Activated CD8-positive, alpha-beta memory T cell treated with anti-CD3 and anti-CD28 coated beads for 36 hours (primary cell): ENCODE measurements around the gene RBM25. TPM values are rescaled to one million over a fixed set of nuclear protein-coding genes. Genes with fewer than 3 reads are reported as not detected.
"Not testable (repeated sequence)": the region's sequence is repeated elsewhere in the genome, so short reads cannot be mapped to it uniquely, and the experiment has no call there.

Experiments used
- CTCF ChIA-PET: fragments of 350-600 bp; sonication (Branson Sonifier 250); formaldehyde crosslinking; loops from one replicate; lab custom pipeline; 2021; ENCODE audit warnings: antibody characterized with exemption; lab: Charles Lee
- POLR2A ChIA-PET: fragments of 350-600 bp; sonication (Branson Sonifier 250); formaldehyde crosslinking; loops from one replicate; lab custom pipeline; 2021; ENCODE audit warnings: antibody characterized with exemption; lab: Charles Lee
- total RNA-seq, 2 experiments: library from RNA; stranded (reverse); gene quantifications; one replicate each; pipeline ENCODE4 v1.2.3, GENCODE V29; 2021

The RBM25 gene
- total RNA-seq, 2 experiments from 2014 or later: 95.0 to 97.7 TPM

- POLR2A ChIA-PET: no interaction called here
- CTCF ChIA-PET: interaction anchor here (0.7 kb wide), 1 partner anchor 10 kb away, joined by 4 read pairs; no protein-coding TSS in a partner anchor
These were observed 87.8 kb downstream of the RBM25 start for GRCh38 chr14:73146111-73146510.

GRCh38 chr14:73149753-73150152, 91.4 kb downstream of the RBM25 start:
- POLR2A ChIA-PET: interaction anchor here (0.7 to 0.9 kb wide), 2 partner anchors 14 to 264 kb away, joined by 3 to 4 read pairs; partner anchors contain the start of gene PSEN1
- CTCF ChIA-PET: no interaction called here

DNA sequence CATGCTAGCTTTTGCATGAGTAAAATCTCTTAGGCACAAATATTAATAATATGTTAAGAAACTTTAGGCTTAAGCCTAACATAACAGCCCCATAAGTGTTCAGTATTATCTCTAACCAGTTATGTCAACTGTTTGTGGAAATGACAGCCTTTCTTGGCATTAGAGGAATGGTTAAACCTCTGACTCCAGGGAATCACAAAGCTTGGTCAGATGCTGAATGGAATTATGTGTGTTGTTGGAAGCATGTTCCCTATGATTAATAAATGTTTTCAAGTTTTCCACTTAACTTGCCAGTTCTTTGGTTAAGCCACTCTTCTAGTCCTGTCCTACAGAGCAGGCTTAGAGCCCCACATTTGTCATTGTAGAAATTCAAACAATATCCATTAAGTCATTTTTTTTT, 94.9 kb downstream of the RBM25 start:
- CTCF ChIA-PET: interaction anchor here (0.6 kb wide), 1 partner anchor 175 kb away, joined by 3 read pairs; no protein-coding TSS in a partner anchor

DNA sequence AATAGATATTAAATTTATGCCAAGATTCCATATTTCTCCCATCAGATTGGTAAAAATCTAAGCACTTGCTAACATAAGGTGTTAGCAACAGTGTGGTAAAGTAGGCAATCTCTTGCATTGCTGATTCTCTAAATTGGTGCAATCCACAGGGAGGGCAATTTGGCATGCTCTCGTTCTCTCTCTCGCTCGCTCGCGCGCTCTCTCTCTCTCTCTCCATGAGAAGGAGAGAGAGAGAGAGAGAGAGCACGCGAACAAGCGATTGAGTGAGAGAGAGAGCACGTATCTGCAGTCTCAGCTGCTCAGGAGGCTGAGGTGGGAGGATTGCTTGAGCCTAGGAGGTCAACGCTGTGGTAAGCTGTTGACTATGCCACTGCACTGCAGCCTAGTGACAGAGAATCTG, 103.9 kb downstream of the RBM25 start:
- ChIA-PET POLR2A (no interaction called here), CTCF (no interaction called here)

More for the DNA sequence above, 94.9 kb downstream of the RBM25 start:
- POLR2A ChIA-PET: no interaction called here

- POLR2A ChIA-PET: no interaction called here
- CTCF ChIA-PET: no interaction called here
These were observed 108.1 kb downstream of the RBM25 start for GRCh38 chr14:73166399-73166798.

DNA sequence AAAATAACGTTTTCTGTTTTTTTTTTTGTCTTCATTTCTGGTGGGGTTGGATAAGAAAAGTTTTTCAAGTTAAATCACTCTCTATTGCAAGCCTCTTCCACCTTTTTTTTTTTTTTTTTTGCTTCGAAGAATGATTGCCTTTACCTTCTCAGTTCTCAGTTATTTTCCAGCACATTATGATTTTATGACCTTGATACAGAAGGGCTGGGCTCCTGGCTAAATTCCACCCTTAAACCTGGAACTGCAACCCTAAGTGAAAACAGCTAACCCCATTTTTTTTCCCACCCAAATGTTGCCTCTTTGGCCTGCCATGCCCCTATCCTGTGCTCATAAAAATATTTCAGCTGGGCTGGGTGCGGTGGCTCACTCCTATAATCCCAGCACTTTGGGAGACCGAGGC, 109.4 kb downstream of the RBM25 start:
- ChIA-PET CTCF (no interaction called here), POLR2A (no interaction called here)

DNA sequence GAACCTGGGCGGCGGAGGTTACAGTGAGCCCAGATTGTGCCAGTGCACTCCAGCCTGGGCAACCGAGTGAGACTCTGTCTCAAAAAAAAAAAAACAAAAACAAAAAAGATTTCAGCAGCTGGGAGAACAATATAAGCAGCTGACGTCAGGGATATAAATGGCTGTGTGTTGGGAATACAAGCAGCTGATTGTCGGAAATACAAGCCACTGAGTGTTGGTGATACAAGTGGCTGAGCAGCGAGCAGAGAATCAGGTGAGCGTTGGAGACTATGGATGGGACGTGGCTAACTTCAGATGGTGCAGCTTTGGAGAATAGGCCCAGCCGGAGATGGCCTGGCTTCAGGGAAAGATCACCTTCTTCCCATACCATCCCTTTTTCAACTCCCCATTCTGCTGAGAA, 109.9 kb downstream of the RBM25 start:
- ChIA-PET CTCF (no interaction called here), POLR2A (no interaction called here)

DNA sequence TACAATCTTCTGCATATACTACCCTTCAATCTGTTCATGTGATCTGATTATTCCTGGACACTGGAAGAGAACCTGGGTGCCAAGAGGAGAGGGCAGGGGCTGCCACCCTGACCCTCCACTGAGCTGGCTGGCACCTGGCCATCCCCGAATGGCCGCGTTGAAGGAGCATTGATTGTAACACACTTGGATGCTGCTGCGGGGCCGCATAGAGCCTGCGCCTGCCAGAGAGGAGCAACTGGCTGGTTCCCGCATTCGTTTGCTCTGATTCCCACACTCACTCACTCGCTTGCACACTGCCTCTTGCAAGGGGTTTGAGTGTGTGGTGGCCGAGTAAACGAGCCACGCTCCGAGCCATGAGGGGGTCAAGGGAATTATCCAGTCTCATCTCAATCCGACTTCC, 110.4 kb downstream of the RBM25 start:
- ChIA-PET POLR2A (no interaction called here), CTCF (interaction anchor here (1.2 kb wide), 1 partner anchor 20 kb away, joined by 3 read pairs; no protein-coding TSS in a partner anchor)

DNA sequence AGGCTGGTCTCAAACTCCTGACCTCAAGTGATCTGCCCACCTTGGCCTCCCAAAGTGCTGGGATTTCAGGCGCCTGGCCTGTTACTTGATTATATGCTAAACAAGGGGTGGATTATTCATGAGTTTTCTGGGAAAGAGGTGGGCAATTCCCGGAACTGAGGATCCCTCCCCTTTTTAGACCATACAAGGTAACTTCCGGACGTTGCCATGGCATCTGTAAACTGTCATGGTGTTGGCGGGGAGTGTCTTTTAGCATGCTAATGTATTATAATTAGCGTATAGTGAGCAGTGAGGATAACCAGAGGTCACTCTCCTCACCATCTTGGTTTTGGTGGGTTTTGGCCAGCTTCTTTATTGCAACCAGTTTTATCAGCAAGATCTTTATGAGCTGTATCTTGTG, 111.5 kb downstream of the RBM25 start:
- CTCF ChIA-PET: interaction anchor here (1.2 kb wide), 1 partner anchor 21 kb away, joined by 3 read pairs; no protein-coding TSS in a partner anchor
- POLR2A ChIA-PET: not testable (repeated sequence)

GRCh38 chr14:73170686-73171085, 112.4 kb downstream of the RBM25 start:
- POLR2A ChIA-PET: no interaction called here
- CTCF ChIA-PET: interaction anchor here (0.6 kb wide), 1 partner anchor 305 kb away, joined by 3 read pairs; no protein-coding TSS in a partner anchor

GRCh38 chr14:73172500-73172899, 114.2 kb downstream of the RBM25 start:
- CTCF ChIA-PET: interaction anchor here (0.9 to 1.5 kb wide), 4 partner anchors 145 to 299 kb away, joined by 3 to 6 read pairs (median 4); no protein-coding TSS in a partner anchor
- POLR2A ChIA-PET: no interaction called here

GRCh38 chr14:73173092-73173735, 114.9 kb downstream of the RBM25 start:
- ChIA-PET CTCF (interaction anchor here (0.6 to 1.5 kb wide), 4 partner anchors 145 to 306 kb away, joined by 3 to 6 read pairs (median 3); no protein-coding TSS in a partner anchor), POLR2A (no interaction called here)

Other genes starting within 250 kb of the RBM25 start
- gene DPF3, start 164.4 kb upstream of the RBM25 start, total RNA-seq: 1 to 10 TPM in 1 of 2 experiments, under 1 TPM in 1; 0.48 to 1.2 TPM
- 10 to 100 TPM; 24.0 to 27.7 TPM for gene DCAF4, start 132.1 kb upstream of the RBM25 start, total RNA-seq
- 1 to 10 TPM; 9.4 to 9.7 TPM for gene ZFYVE1, start 31.4 kb upstream of the RBM25 start, total RNA-seq
- 10 to 100 TPM; 26.2 to 30.9 TPM for gene PSEN1, start 78.0 kb downstream of the RBM25 start, total RNA-seq
- gene PAPLN, start 179.0 kb downstream of the RBM25 start, total RNA-seq: under 1 TPM; 0.27 to 0.32 TPM